GM23338 (cell line): Measurements from ENCODE around the gene GATAD2A.

ENCODE experiments used
- CTCF ChIP-seq, 2 experiments: fragments of 200-600 bp in 1 of 2; sonication (generic) in 1 of 2; conservative IDR thresholded peaks; 2 replicates each; pipeline versions ENCODE4 v1.5.1 to v1.6.1; 2016 to 2017; ENCODE audit warnings: antibody characterized with exemption in 2 of 2, low read depth in 2 of 2, mild to moderate bottlenecking in 2 of 2, moderate library complexity in 1 of 2
- EZH2 ChIP-seq: fragments of 200-600 bp; sonication (generic); IDR thresholded peaks from one replicate; pipeline ENCODE4 v1.8.0; 2017; ENCODE audit warnings: antibody characterized with exemption, mild to moderate bottlenecking, low read depth; ENCODE audit not compliant: unreplicated experiment
- POLR2AphosphoS5 ChIP-seq: IDR thresholded peaks from 2 replicates; pipeline ENCODE4 v1.6.1; 2016; ENCODE audit warnings: antibody characterized with exemption, low read depth

- TF ChIP-seq CTCF (conservative IDR thresholded peaks at IDR 0.05; ENCODE audit: low read depth in 2 of 2) (no peak), POLR2AphosphoS5 (no peak), EZH2 (no peak)
Measured at GRCh38 chr19:19523177-19523576, 117.7 kb downstream of the GATAD2A start.
